ENCODE results near the gene DDA1.

- TF ChIP-seq CTCF (IDR thresholded peaks at IDR 0.05; ENCODE audit: insufficient read depth, low read depth, low read length) (no peak), EZH2 (IDR thresholded peaks at IDR 0.05; ENCODE audit: insufficient read depth, low read length) (no peak)
Measured at GRCh38 chr19:17323300-17323963, 14.1 kb downstream of the DDA1 start.
